IPS-18a (cell line): Measurements from ENCODE around the gene CAND2.

Experiments
- H3K27ac ChIP-seq: one replicate; pipeline ENCODE4 v1.5.1; 2013; ENCODE audit warnings: low read length
- H3K27me3 ChIP-seq: one replicate; pipeline ENCODE4 v1.6.1; 2013; ENCODE audit warnings: mild to moderate bottlenecking, low read length; ENCODE audit not compliant: control insufficient read depth, insufficient read depth
- H3K36me3 ChIP-seq: one replicate; pipeline ENCODE4 v1.6.1; 2013; ENCODE audit warnings: low read depth, low read length; ENCODE audit not compliant: control insufficient read depth
- H3K4me1 ChIP-seq: one replicate; pipeline ENCODE4 v1.6.1; 2013; ENCODE audit warnings: low read depth, low read length; ENCODE audit not compliant: control insufficient read depth
- H3K4me3 ChIP-seq: one replicate; pipeline ENCODE4 v1.5.1; 2013; ENCODE audit warnings: low read length
- H3K9ac ChIP-seq: one replicate; pipeline ENCODE4 v1.6.1; 2013; ENCODE audit warnings: mild to moderate bottlenecking, low read length, moderate library complexity
- H3K9me3 ChIP-seq: one replicate; pipeline ENCODE4 v1.6.1; 2013; ENCODE audit warnings: low read depth, low read length; ENCODE audit not compliant: control insufficient read depth

The CAND2 gene

DNA sequence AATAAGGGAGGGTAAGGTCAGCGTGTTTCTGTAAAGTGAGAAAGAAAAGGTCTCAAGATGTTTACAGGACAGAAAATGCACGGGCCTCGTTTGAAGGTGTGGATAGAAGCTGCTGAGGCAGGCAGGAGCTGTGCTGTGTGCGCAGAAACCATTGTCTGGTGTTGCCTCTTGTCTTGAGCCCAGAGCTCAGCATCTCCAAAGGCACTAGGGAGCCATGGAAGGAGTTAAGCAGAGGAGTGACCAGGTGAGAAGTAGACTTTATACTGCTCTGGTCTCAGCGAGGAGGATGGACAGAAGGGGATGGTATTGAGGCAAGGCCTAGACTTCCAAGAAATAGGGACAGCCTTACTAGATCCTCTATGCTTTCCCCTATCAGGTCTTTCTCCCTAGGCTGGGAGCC is 13.0 kb downstream of the CAND2 start:
- Histone ChIP-seq H3K9ac (no peak overlapping the region), H3K4me3 (peak overlapping the region; percentile 58), H3K27ac (no peak overlapping the region), H3K4me1 (peaks cover 5% of the 10 kb centered on the region), H3K36me3 (no peaks in the 10 kb centered on the region), H3K9me3 (no peaks in the 10 kb centered on the region), H3K27me3 (no peaks in the 10 kb centered on the region)

GRCh38 chr3:12810013-12810780 is 13.7 kb downstream of the CAND2 start:
- H3K9ac ChIP-seq, result peak overlapping the region; percentile 29
- no peak overlapping the region for H3K27ac ChIP-seq

DNA sequence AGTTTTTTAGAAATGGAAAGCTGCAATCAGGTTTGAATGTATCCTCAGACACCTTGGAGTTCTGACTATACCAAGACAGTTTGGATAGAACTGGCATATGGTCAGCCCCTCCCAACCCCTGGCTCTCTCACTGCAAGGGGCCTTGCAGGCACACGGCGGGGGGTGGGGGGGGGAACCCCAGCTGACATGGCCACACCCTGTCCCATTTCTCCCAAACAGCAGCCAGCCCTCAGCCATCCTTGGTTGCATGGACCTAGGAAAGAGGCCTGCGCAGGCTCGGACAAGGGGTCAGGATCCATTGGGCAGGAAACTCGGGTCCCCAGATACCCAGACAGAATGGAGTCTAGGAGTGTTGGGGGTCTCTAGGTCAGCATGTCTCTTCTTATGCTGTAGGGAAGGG is 14.5 kb downstream of the CAND2 start:
- no peaks in the 10 kb centered on the region for H3K9me3 ChIP-seq
- peaks cover 3% of the 10 kb centered on the region for H3K36me3 ChIP-seq
- peak overlapping the region; percentile 31 for H3K4me3 ChIP-seq
- peaks cover 5% of the 10 kb centered on the region for H3K4me1 ChIP-seq
- H3K27ac ChIP-seq, result no peak overlapping the region
- no peak overlapping the region for H3K9ac ChIP-seq
- H3K27me3 ChIP-seq, result no peaks in the 10 kb centered on the region

More at GRCh38 chr3:12810013-12810780, 13.7 kb downstream of the CAND2 start:
- H3K27me3 ChIP-seq, result no peaks in the 10 kb centered on the region
- H3K36me3 ChIP-seq, result no peaks in the 10 kb centered on the region
- H3K4me1 ChIP-seq, result peaks cover 5% of the 10 kb centered on the region
- no peaks in the 10 kb centered on the region for H3K9me3 ChIP-seq
- H3K4me3 ChIP-seq, result peak overlapping the region; percentile 58

GRCh38 chr3:12812812-12813211 is 16.3 kb downstream of the CAND2 start:
- Histone ChIP-seq H3K36me3 (peaks cover 3% of the 10 kb centered on the region), H3K9ac (no peak overlapping the region), H3K27ac (no peak overlapping the region), H3K4me1 (peaks cover 5% of the 10 kb centered on the region), H3K27me3 (no peaks in the 10 kb centered on the region), H3K9me3 (no peaks in the 10 kb centered on the region), H3K4me3 (no peak overlapping the region)

DNA sequence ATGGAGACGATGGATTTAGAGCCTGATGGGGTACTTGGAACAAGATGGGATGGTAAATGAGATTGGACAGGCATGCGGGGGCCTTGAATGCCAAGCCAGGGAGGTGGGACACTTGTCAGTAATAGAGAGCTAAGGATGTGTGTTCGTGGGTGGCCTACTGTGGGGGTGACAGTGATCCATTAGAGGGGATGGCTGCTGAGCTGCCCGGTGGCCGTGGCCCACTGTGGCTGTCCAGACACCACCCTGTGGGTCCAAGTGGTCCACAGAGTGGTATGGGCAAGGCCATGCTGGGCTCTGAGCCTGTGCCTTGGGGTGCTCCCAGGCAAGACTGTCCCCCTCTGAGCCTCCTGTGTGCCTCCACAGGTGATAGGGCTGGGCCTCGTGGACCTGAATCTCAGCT is 17.5 kb downstream of the CAND2 start:
- H3K27ac ChIP-seq, result no peak overlapping the region

DNA sequence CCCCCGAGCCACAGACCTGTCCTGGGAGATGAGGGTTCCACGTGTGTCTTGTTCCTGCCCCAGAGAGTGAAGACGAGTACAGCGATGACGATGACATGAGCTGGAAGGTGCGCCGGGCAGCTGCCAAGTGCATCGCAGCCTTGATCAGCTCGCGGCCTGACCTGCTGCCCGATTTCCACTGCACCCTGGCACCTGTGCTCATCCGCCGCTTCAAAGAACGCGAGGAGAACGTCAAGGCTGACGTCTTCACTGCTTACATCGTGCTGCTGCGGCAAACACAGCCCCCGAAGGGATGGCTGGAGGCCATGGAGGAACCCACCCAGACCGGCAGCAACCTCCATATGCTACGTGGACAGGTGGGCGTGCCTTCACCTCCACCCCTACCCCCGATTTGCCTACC is 18.6 kb downstream of the CAND2 start:
- Histone ChIP-seq H3K9me3 (no peaks in the 10 kb centered on the region), H3K27me3 (no peaks in the 10 kb centered on the region), H3K4me1 (peaks cover 5% of the 10 kb centered on the region), H3K36me3 (peaks cover 7% of the 10 kb centered on the region), H3K9ac (no peak overlapping the region), H3K27ac (no peak overlapping the region), H3K4me3 (no peak overlapping the region)

More for the DNA sequence above, 17.5 kb downstream of the CAND2 start:
- Histone ChIP-seq H3K4me3 (no peak overlapping the region), H3K4me1 (peaks cover 5% of the 10 kb centered on the region), H3K27me3 (no peaks in the 10 kb centered on the region), H3K9ac (no peak overlapping the region), H3K9me3 (no peaks in the 10 kb centered on the region), H3K36me3 (peaks cover 7% of the 10 kb centered on the region)

DNA sequence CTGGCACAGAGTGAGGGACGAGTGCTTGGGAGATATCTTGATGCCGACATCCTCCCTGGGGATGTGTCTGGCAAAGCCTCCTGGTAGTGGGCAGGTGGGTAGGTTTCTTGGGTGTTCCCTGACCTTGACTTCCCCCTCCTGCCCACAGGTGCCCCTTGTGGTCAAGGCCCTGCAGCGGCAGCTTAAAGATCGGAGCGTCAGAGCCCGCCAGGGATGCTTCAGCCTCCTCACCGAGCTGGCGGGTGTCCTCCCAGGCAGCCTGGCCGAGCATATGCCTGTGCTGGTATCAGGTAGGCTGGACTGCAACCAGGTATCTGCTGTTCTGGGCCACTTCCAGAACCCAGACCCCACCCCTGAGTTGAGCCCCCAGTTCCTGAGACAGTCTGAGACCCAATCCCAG is 19.2 kb downstream of the CAND2 start:
- H3K27me3 ChIP-seq, result no peaks in the 10 kb centered on the region
- peaks cover 2% of the 10 kb centered on the region for H3K4me1 ChIP-seq
- H3K36me3 ChIP-seq, result peaks cover 7% of the 10 kb centered on the region
- no peak overlapping the region for H3K27ac ChIP-seq
- H3K9ac ChIP-seq, result no peak overlapping the region
- H3K9me3 ChIP-seq, result no peaks in the 10 kb centered on the region
- H3K4me3 ChIP-seq, result no peak overlapping the region

GRCh38 chr3:12816521-12817342 is 20.3 kb downstream of the CAND2 start:
- Histone ChIP-seq H3K4me3 (no peak overlapping the region), H3K4me1 (no peaks in the 10 kb centered on the region), H3K27me3 (no peaks in the 10 kb centered on the region), H3K36me3 (peaks cover 7% of the 10 kb centered on the region), H3K9me3 (no peaks in the 10 kb centered on the region), H3K27ac (no peak overlapping the region), H3K9ac (no peak overlapping the region)

- Histone ChIP-seq H3K9me3 (no peaks in the 10 kb centered on the region), H3K9ac (no peak overlapping the region), H3K27ac (no peak overlapping the region), H3K4me1 (no peaks in the 10 kb centered on the region), H3K27me3 (no peaks in the 10 kb centered on the region), H3K36me3 (peaks cover 7% of the 10 kb centered on the region), H3K4me3 (no peak overlapping the region)
Measured at GRCh38 chr3:12817343-12817710, 20.8 kb downstream of the CAND2 start.

DNA sequence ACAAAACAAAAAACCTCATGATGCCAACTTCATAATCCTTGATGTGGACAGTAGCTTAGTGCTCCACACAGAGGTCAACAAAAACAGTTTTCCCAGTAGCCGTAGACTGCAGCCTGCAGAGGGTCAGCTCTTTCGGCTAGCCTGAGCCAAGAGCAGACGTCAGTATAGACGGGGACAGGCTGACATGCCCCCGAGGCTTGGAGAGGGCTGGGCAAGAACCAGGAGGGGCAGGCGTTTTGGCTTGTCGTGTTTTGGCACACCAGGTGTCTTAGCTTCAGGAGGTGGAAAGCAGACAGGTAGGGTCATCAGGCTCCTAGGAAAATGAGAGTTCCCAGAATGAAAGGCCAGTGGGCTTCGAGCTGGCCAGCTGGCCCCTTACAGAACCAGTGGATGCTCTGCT is 21.8 kb downstream of the CAND2 start:
- peaks cover 7% of the 10 kb centered on the region for H3K36me3 ChIP-seq
- H3K9ac ChIP-seq, result no peak overlapping the region
- H3K4me1 ChIP-seq, result no peaks in the 10 kb centered on the region
- H3K9me3 ChIP-seq, result no peaks in the 10 kb centered on the region
- no peak overlapping the region for H3K4me3 ChIP-seq
- no peak overlapping the region for H3K27ac ChIP-seq
- no peaks in the 10 kb centered on the region for H3K27me3 ChIP-seq

DNA sequence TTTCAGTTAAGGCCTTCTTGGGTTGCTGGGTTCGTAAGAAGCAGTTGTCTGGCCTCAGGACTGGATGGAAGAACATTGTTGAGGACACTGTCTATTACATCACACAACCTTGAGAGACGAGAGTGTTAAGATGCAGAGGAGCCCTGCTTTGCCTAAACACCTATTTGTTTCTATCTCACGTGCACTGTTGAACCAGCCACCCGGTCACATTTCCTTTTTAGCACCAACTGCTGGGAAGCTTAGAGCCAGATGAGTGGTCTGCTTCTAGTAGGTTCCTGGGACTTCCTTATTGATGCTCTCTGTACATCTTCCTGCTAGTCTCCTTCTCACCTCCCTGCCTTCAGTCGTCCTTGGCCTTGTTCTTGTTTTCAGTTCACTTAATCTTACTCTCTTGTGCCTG is 22.3 kb downstream of the CAND2 start:
- no peaks in the 10 kb centered on the region for H3K27me3 ChIP-seq
- H3K9ac ChIP-seq, result no peak overlapping the region
- H3K36me3 ChIP-seq, result peaks cover 7% of the 10 kb centered on the region
- no peaks in the 10 kb centered on the region for H3K9me3 ChIP-seq
- no peaks in the 10 kb centered on the region for H3K4me1 ChIP-seq
- H3K27ac ChIP-seq, result no peak overlapping the region
- no peak overlapping the region for H3K4me3 ChIP-seq
